ENCODE results near the gene ETV2.

DNA sequence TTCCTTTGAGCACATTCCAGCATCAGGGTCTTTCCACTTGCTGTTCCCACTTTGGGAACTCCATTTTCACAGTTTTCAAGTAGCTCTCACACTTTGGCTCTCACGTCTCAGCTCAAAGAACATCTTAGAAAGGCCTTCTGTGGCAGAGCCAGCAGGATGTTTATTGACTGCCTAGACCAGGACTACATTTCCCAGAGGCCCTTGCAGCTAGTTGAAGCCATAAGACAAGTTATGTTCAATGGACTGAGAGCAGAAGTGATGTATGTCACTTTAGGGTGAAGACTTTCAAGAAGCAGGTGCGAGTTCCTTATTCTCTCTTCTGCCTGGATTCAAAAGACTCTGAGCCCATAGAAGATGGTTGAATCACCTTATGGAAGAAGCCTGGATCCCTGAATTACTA, 33.3 kb upstream of the ETV2 start:
- no peak for TF ChIP-seq POLR2AphosphoS5 (IDR thresholded peaks at IDR 0.05)
- TF ChIP-seq, protein P1, sequence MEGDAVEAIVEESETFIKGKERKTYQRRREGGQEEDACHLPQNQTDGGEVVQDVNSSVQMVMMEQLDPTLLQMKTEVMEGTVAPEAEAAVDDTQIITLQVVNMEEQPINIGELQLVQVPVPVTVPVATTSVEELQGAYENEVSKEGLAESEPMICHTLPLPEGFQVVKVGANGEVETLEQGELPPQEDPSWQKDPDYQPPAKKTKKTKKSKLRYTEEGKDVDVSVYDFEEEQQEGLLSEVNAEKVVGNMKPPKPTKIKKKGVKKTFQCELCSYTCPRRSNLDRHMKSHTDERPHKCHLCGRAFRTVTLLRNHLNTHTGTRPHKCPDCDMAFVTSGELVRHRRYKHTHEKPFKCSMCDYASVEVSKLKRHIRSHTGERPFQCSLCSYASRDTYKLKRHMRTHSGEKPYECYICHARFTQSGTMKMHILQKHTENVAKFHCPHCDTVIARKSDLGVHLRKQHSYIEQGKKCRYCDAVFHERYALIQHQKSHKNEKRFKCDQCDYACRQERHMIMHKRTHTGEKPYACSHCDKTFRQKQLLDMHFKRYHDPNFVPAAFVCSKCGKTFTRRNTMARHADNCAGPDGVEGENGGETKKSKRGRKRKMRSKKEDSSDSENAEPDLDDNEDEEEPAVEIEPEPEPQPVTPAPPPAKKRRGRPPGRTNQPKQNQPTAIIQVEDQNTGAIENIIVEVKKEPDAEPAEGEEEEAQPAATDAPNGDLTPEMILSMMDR (IDR thresholded peaks at IDR 0.05) = no peak
- TF ChIP-seq EP300 (IDR thresholded peaks at IDR 0.05) = no peak
